HepG2 (cell line): ENCODE data around the gene MEGF6. TPM values are rescaled to one million over a fixed set of nuclear protein-coding genes. Genes with fewer than 3 reads are reported as not detected.

Experiments used
- CCAR2 ChIP-seq: fragments of 200-400 bp; formaldehyde crosslinking; optimal IDR thresholded peaks from 2 replicates; pipeline ENCODE3; 2018; ENCODE audit warnings: low read depth, mild to moderate bottlenecking, low read length, moderate library complexity
- CHD2 ChIP-seq: IDR thresholded peaks from 2 replicates; pipeline ENCODE4 v1.6.1; 2011; ENCODE audit warnings: low read depth, low read length, improper control_type of control experiment
- E2F2 ChIP-seq: sonication (generic); formaldehyde crosslinking; IDR thresholded peaks from 2 replicates; pipeline ENCODE4 v1.4.0; 2020; ENCODE audit warnings: missing genetic modification reagents, borderline replicate concordance
- IKZF1 ChIP-seq: fragments of 450-650 bp; IDR thresholded peaks from 2 replicates; pipeline ENCODE4 v1.7.1; 2016
- SNAI1 ChIP-seq: sonication (generic); formaldehyde crosslinking; IDR thresholded peaks from 2 replicates; pipeline ENCODE4 v1.5.0; 2020; ENCODE audit warnings: mild to moderate bottlenecking, missing genetic modification reagents, borderline replicate concordance
- THYN1 ChIP-seq: sonication (generic); formaldehyde crosslinking; IDR thresholded peaks from 2 replicates; pipeline ENCODE4 v1.8.1; 2023; ENCODE audit warnings: low read depth, mild to moderate bottlenecking, moderate library complexity, missing genetic modification reagents, borderline replicate concordance
- ZMYM3 ChIP-seq: sonication (generic); formaldehyde crosslinking; IDR thresholded peaks from 2 replicates; pipeline ENCODE4 v1.5.1; 2020; ENCODE audit warnings: mild to moderate bottlenecking, missing genetic modification reagents
- ZNF772 ChIP-seq: sonication (generic); formaldehyde crosslinking; IDR thresholded peaks from 2 replicates; pipeline ENCODE4 v1.5.0; 2020; ENCODE audit warnings: mild to moderate bottlenecking, missing genetic modification reagents
- polyA plus RNA-seq, 8 experiments: library from polyadenylated mRNA; depleted of rRNA in 3 of 8; stranded (reverse) in 7 of 8; unstranded in 1 of 8; fragments of >200 nt; fragmentation: Illumina TruSeq in 4 of 8; extraction: Trizol in 4 of 8; gene quantifications; 2 replicates each; pipeline versions ENCODE4 v1.2.1 to v1.2.3, GENCODE V29; 2011 to 2016; ENCODE audit warnings: low read depth in 4 of 8, missing spikeins in 1 of 8, mixed read lengths in 1 of 8; ENCODE audit not compliant: insufficient read depth in 1 of 8
- total RNA-seq, 5 experiments: library from RNA; depleted of rRNA; stranded (reverse); fragments of >200 nt; fragmentation: Illumina TruSeq; extraction: Trizol; gene quantifications; 2 replicates each; pipeline ENCODE4 v1.2.3, GENCODE V29; 2016; ENCODE audit warnings: low read depth in 1 of 5
- TF ChIP-seq, protein P1 (sequence below): sonication (generic); formaldehyde crosslinking; IDR thresholded peaks from 2 replicates; pipeline ENCODE4 v1.8.0; 2022; ENCODE audit warnings: mild to moderate bottlenecking, missing genetic modification reagents; ENCODE audit not compliant: insufficient replicate concordance

MEGF6 gene
- total and polyA plus RNA-seq, 2 of the 13 experiments (the other 11 are each of a cell fraction or from before 2014, with no cell fraction given), result 1.9 TPM

- TF ChIP-seq THYN1 (CRISPR knock-in tag) (no peak), CHD2 (peak; percentile 87), ZNF772 (0 out of 2 replicates have a peak, but pooled peaks have one; percentile 28), IKZF1 (no peak), ZMYM3 (CRISPR knock-in tag) (no peak), E2F2 (CRISPR knock-in tag) (0 out of 2 replicates have a peak, but pooled peaks have one; percentile 24), SNAI1 (CRISPR knock-in tag) (no peak), CCAR2 (no peak)
- TF ChIP-seq, protein P1, sequence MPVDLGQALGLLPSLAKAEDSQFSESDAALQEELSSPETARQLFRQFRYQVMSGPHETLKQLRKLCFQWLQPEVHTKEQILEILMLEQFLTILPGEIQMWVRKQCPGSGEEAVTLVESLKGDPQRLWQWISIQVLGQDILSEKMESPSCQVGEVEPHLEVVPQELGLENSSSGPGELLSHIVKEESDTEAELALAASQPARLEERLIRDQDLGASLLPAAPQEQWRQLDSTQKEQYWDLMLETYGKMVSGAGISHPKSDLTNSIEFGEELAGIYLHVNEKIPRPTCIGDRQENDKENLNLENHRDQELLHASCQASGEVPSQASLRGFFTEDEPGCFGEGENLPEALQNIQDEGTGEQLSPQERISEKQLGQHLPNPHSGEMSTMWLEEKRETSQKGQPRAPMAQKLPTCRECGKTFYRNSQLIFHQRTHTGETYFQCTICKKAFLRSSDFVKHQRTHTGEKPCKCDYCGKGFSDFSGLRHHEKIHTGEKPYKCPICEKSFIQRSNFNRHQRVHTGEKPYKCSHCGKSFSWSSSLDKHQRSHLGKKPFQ, result no peak
- TF ChIP-seq, all 625 proteins: peak for 19
Observed at GRCh38 chr1:3652548-3653285, 41.4 kb upstream of the MEGF6 start (continued).
